Measurements from ENCODE around the gene LGR4. TPM values are rescaled to one million over a fixed set of nuclear protein-coding genes. Genes with fewer than 3 reads are reported as not detected.

Gene LGR4
- total and polyA plus RNA-seq, 10 of the 15 experiments (the other 5 are each of a cell fraction or from before 2014, with no cell fraction given) = under 0.01 to 0.64 (median 0.04) TPM; not detected in 5

- Histone ChIP-seq H3K27me3 (replicated peaks in 1 of 2; ENCODE audit: control insufficient read depth in 2 of 2, insufficient read depth in 2 of 2, low read length in 1 of 2) (no peaks in the 10 kb centered on the region), H4K20me1 (ENCODE audit: control insufficient read depth, insufficient read depth) (no peaks in the 10 kb centered on the region), H3K4me2 (ENCODE audit: control insufficient read depth, insufficient read depth) (0 out of 2 replicates have a peak overlapping the region, but pooled peaks have one; percentile 44), H2AFZ (ENCODE audit: control insufficient read depth, low read depth, low read length) (no peak overlapping the region), H3K4me3 (no peak overlapping the region), H3K4me1 (ENCODE audit: control insufficient read depth, insufficient read depth, low read length) (peaks cover 4% of the 10 kb centered on the region; the same call in 1 of the 2 replicates), H3K36me3 (ENCODE audit: control insufficient read depth in 2 of 2, insufficient read depth in 2 of 2, low read length in 1 of 2) (peaks cover 1 to 9% of the 10 kb centered on the region in 2 experiments; a peak in 2 of 4 replicates), H3K9me3 (replicated peaks; ENCODE audit: control insufficient read depth, insufficient read depth, low read length) (no peaks in the 10 kb centered on the region; the same call in 2 of the 3 replicates), H3K79me2 (ENCODE audit: control insufficient read depth, insufficient read depth, low read length) (peaks cover 40% of the 10 kb centered on the region), H3K9ac (ENCODE audit: control insufficient read depth, insufficient read depth, low read length) (no peak overlapping the region), H3K27ac (ENCODE audit: control insufficient read depth, insufficient read depth) (no peak overlapping the region)
- DNase-seq (ENCODE audit: low read depth, low spot score) = no peak
- ChIA-PET RAD21 (ENCODE audit: unreplicated experiment) (no interaction called here), CTCF (interaction anchor here (5.0 to 9.3 kb wide), 2 partner anchors 7 to 18 kb away, joined by 40 to 119 read pairs; no protein-coding TSS in a partner anchor), SMC1A (ENCODE audit: uncharacterized antibody, unreplicated experiment) (no interaction called here), POLR2A (interaction anchor here (0.6 kb wide), 1 partner anchor 97 kb away, joined by 4 read pairs; no protein-coding TSS in a partner anchor)
- FAIRE-seq = no peak
- WGBS (ENCODE audit: insufficient coverage, insufficient replicate concordance, low lambda C conversion rate, missing lambda C conversion rate) = 83% methylated on average over 2 of the region's 2 CpGs
- in situ Hi-C loops (cut with MboI) (no loop called here), intact Hi-C loops (cut with micrococcal nuclease; ENCODE audit: unreplicated experiment) (loop anchor here (10.0 kb wide), 1 partner anchor 1831 kb away; no protein-coding TSS in a partner anchor)
- TF ChIP-seq MTA3 (IDR thresholded peaks at IDR 0.05; ENCODE audit: borderline replicate concordance, low read length) (no peak), TBL1XR1 (IDR thresholded peaks at IDR 0.05; ENCODE audit: low read depth, low read length) (no peak), BMI1 (IDR thresholded peaks at IDR 0.05; ENCODE audit: borderline replicate concordance) (no peak), MEF2A (IDR thresholded peaks at IDR 0.05; ENCODE audit: insufficient read depth, low read depth, low read length) (no peak), NFYA (IDR thresholded peaks at IDR 0.05; ENCODE audit: borderline replicate concordance, low read depth, low read length) (no peak), MTA2 (IDR thresholded peaks at IDR 0.05; ENCODE audit: low read depth) (no peak), CHD4 (IDR thresholded peaks at IDR 0.05) (no peak), NBN (IDR thresholded peaks at IDR 0.05) (no peak)
- no peak for ATAC-seq
- BruUV-seq (replicated peaks) = no TSS peak
Measured at GRCh38 chr11:27504205-27504604, 31.6 kb upstream of the LGR4 start.

- H3K4me3 ChIP-seq = no peak overlapping the region
- H3K36me3 ChIP-seq (ENCODE audit: control insufficient read depth in 2 of 2, insufficient read depth in 2 of 2, low read length in 1 of 2) = peaks cover 1 to 12% of the 10 kb centered on the region in 2 experiments; a peak in 2 of 4 replicates
- intact Hi-C loops (cut with micrococcal nuclease; ENCODE audit: unreplicated experiment) = loop anchor here (10.0 kb wide), 1 partner anchor 1834 kb away; no protein-coding TSS in a partner anchor
- ChIA-PET SMC1A (ENCODE audit: uncharacterized antibody, unreplicated experiment) (no interaction called here), POLR2A (no interaction called here), RAD21 (ENCODE audit: unreplicated experiment) (no interaction called here), CTCF (interaction anchor here (0.7 to 9.3 kb wide), 3 partner anchors 15 to 316 kb away, joined by 3 to 119 read pairs (median 96); no protein-coding TSS in a partner anchor)
- H3K27ac ChIP-seq (ENCODE audit: control insufficient read depth, insufficient read depth) = no peak overlapping the region
- no peaks in the 10 kb centered on the region for H4K20me1 ChIP-seq (ENCODE audit: control insufficient read depth, insufficient read depth)
- no peaks in the 10 kb centered on the region for H3K4me1 ChIP-seq (ENCODE audit: control insufficient read depth, insufficient read depth, low read length)
- BruUV-seq (replicated peaks) = no TSS peak
- H3K9me3 ChIP-seq (replicated peaks; ENCODE audit: control insufficient read depth, insufficient read depth, low read length) = no peaks in the 10 kb centered on the region; the same call in 2 of the 3 replicates
- FAIRE-seq (no peak), DNase-seq (ENCODE audit: low read depth, low spot score) (no peak), ATAC-seq (no peak)
- H3K79me2 ChIP-seq (ENCODE audit: control insufficient read depth, insufficient read depth, low read length) = peaks cover 27% of the 10 kb centered on the region
- no peak overlapping the region for H3K4me2 ChIP-seq (ENCODE audit: control insufficient read depth, insufficient read depth)
- no peaks in the 10 kb centered on the region for H3K27me3 ChIP-seq (replicated peaks in 1 of 2; ENCODE audit: control insufficient read depth in 2 of 2, insufficient read depth in 2 of 2, low read length in 1 of 2)
- H3K9ac ChIP-seq (ENCODE audit: control insufficient read depth, insufficient read depth, low read length) = no peak overlapping the region
- in situ Hi-C loops (cut with MboI) = no loop called here
- no peak overlapping the region for H2AFZ ChIP-seq (ENCODE audit: control insufficient read depth, low read depth, low read length)
- TF ChIP-seq ZBTB11 (CRISPR knock-in tag; IDR thresholded peaks at IDR 0.05) (no peak), JUND (IDR thresholded peaks at IDR 0.05; ENCODE audit: low read depth, low read length) (no peak), FOXM1 (IDR thresholded peaks at IDR 0.05; ENCODE audit: low read depth, low read length) (no peak), ATF2 (IDR thresholded peaks at IDR 0.05; ENCODE audit: low read length) (no peak)
- TF ChIP-seq, protein P1, sequence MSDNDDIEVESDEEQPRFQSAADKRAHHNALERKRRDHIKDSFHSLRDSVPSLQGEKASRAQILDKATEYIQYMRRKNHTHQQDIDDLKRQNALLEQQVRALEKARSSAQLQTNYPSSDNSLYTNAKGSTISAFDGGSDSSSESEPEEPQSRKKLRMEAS (IDR thresholded peaks at IDR 0.05; ENCODE audit: low read depth, low read length) = no peak
Measured at GRCh38 chr11:27501100-27501499, 28.5 kb upstream of the LGR4 start.

Data from GM12878 (cell line).